PFSK-1 (cell line): Measurements from ENCODE around the gene ZIC1.

Experiments used
- POLR2AphosphoS5 ChIP-seq: IDR thresholded peaks from 2 replicates; pipeline ENCODE4 v1.6.1; 2012; ENCODE audit warnings: low read depth, mild to moderate bottlenecking, control low read depth, low read length, moderate library complexity
- TAF1 ChIP-seq: IDR thresholded peaks from 2 replicates; pipeline ENCODE4 v1.6.1; 2012; ENCODE audit warnings: low read length, control low read depth, borderline replicate concordance; ENCODE audit not compliant: insufficient read depth
- TF ChIP-seq, protein P1 (sequence below), 2 experiments: IDR thresholded peaks; 2 replicates each; pipeline versions ENCODE4 v1.6.1 to v1.8.0; 2011 to 2012; ENCODE audit warnings: low read depth in 2 of 2, low read length in 2 of 2, control low read depth in 1 of 2, inconsistent platforms in 1 of 2, mild to moderate bottlenecking in 1 of 2, moderate library complexity in 1 of 2; ENCODE audit not compliant: insufficient read depth in 1 of 2

GRCh38 chr3:147410526-147411237 lies 1.5 kb downstream of the ZIC1 start:
- TF ChIP-seq, protein P1, sequence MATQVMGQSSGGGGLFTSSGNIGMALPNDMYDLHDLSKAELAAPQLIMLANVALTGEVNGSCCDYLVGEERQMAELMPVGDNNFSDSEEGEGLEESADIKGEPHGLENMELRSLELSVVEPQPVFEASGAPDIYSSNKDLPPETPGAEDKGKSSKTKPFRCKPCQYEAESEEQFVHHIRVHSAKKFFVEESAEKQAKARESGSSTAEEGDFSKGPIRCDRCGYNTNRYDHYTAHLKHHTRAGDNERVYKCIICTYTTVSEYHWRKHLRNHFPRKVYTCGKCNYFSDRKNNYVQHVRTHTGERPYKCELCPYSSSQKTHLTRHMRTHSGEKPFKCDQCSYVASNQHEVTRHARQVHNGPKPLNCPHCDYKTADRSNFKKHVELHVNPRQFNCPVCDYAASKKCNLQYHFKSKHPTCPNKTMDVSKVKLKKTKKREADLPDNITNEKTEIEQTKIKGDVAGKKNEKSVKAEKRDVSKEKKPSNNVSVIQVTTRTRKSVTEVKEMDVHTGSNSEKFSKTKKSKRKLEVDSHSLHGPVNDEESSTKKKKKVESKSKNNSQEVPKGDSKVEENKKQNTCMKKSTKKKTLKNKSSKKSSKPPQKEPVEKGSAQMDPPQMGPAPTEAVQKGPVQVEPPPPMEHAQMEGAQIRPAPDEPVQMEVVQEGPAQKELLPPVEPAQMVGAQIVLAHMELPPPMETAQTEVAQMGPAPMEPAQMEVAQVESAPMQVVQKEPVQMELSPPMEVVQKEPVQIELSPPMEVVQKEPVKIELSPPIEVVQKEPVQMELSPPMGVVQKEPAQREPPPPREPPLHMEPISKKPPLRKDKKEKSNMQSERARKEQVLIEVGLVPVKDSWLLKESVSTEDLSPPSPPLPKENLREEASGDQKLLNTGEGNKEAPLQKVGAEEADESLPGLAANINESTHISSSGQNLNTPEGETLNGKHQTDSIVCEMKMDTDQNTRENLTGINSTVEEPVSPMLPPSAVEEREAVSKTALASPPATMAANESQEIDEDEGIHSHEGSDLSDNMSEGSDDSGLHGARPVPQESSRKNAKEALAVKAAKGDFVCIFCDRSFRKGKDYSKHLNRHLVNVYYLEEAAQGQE (IDR thresholded peaks at IDR 0.05; ENCODE audit: insufficient read depth in 1 of 2, low read depth in 2 of 2, low read length in 2 of 2) = no peak
- TF ChIP-seq TAF1 (no peak), POLR2AphosphoS5 (no peak)
